K562 (cell line): ENCODE data around the gene DACT3. TPM values are rescaled to one million over a fixed set of nuclear protein-coding genes. Genes with fewer than 3 reads are reported as not detected.

Experiments used
- CCAR2 ChIP-seq: fragments of 200-400 bp; formaldehyde crosslinking; IDR thresholded peaks from 2 replicates; pipeline ENCODE4 v1.6.1; 2017; ENCODE audit warnings: mild to moderate bottlenecking, low read depth, low read length
- CCNT2 ChIP-seq: IDR thresholded peaks from 2 replicates; pipeline ENCODE4 v1.6.1; 2011; ENCODE audit warnings: borderline replicate concordance, low read depth, mild to moderate bottlenecking, moderate library complexity, mixed read lengths, low read length; ENCODE audit not compliant: insufficient read length; ENCODE audit errors: extremely low read depth
- CHAMP1 ChIP-seq: fragments of 450-650 bp; IDR thresholded peaks from 2 replicates; pipeline ENCODE4 v1.6.1; 2016; ENCODE audit warnings: mild to moderate bottlenecking
- CREB3L1 ChIP-seq: fragments of 450-650 bp; IDR thresholded peaks from 2 replicates; pipeline ENCODE4 v1.6.1; 2014; ENCODE audit warnings: low read depth, mild to moderate bottlenecking, moderate library complexity, borderline replicate concordance
- FOXK1 ChIP-seq: sonication (generic); formaldehyde crosslinking; IDR thresholded peaks from 2 replicates; pipeline ENCODE4 v1.8.0; 2022; ENCODE audit warnings: missing genetic modification reagents, mild to moderate bottlenecking, borderline replicate concordance
- MAFG ChIP-seq: fragments of 450-650 bp; conservative IDR thresholded peaks from 2 replicates; pipeline ENCODE4 v1.6.1; 2016; ENCODE audit warnings: missing genetic modification characterization, missing compliant biosample characterization
- NFE2L1 ChIP-seq: fragments of 450-650 bp; IDR thresholded peaks from 2 replicates; pipeline ENCODE4 v1.6.1; 2016; ENCODE audit warnings: missing genetic modification characterization, low read depth, mild to moderate bottlenecking, missing compliant biosample characterization, moderate library complexity, borderline replicate concordance
- SETDB1 ChIP-seq: IDR thresholded peaks from one replicate; pipeline ENCODE4 v1.6.1; 2012; ENCODE audit warnings: low read length, control low read depth, inconsistent platforms
- SREBF2 ChIP-seq: sonication (generic); formaldehyde crosslinking; IDR thresholded peaks from 2 replicates; pipeline ENCODE4 v1.4.0; 2020; ENCODE audit warnings: mild to moderate bottlenecking, missing genetic modification reagents
- SRSF9 ChIP-seq: fragments of 200-400 bp; formaldehyde crosslinking; IDR thresholded peaks from 2 replicates; pipeline ENCODE4 v1.6.1; 2017; ENCODE audit warnings: low read depth, low read length, borderline replicate concordance
- TCF7L2 ChIP-seq: fragments of 150-350 bp; IDR thresholded peaks from 2 replicates; pipeline ENCODE4 v1.6.1; 2016; ENCODE audit warnings: low read depth, mild to moderate bottlenecking, low read length, moderate library complexity
- TEAD2 ChIP-seq: fragments of 450-650 bp; IDR thresholded peaks from 2 replicates; pipeline ENCODE4 v1.6.1; 2016; ENCODE audit warnings: missing genetic modification characterization, control low read depth, missing compliant biosample characterization
- ZFX ChIP-seq: sonication (generic); formaldehyde crosslinking; IDR thresholded peaks from 2 replicates; pipeline ENCODE4 v1.8.0; 2022; ENCODE audit warnings: mild to moderate bottlenecking, missing genetic modification reagents, moderate library complexity
- ZNF253 ChIP-seq: fragments of 250-450 bp; sonication (Bioruptor Pico); conservative IDR thresholded peaks from 2 replicates; pipeline ENCODE4 v1.6.1; 2021; ENCODE audit warnings: mild to moderate bottlenecking
- ZNF408 ChIP-seq: fragments of 250-450 bp; sonication (Bioruptor Pico); IDR thresholded peaks from 2 replicates; pipeline ENCODE4 v1.4.0; 2020; ENCODE audit warnings: low read depth, mild to moderate bottlenecking, moderate library complexity
- polyA plus RNA-seq, 8 experiments: library from polyadenylated mRNA; depleted of rRNA in 4 of 8; stranded (reverse) in 5 of 8; unstranded in 3 of 8; fragments of >200 nt; fragmentation: Nextera tagmentation in 2 of 8; fragmentation: Illumina TruSeq in 1 of 8; extraction: Ambion mirVana in 2 of 8; extraction: Trizol in 1 of 8; gene quantifications; 2 replicates each; pipeline versions ENCODE4 v1.2.1 to v1.2.3, GENCODE V29; 2011 to 2014; ENCODE audit warnings: inconsistent platforms in 1 of 8, missing spikeins in 1 of 8
- total RNA-seq, 7 experiments: library from RNA; depleted of rRNA in 6 of 7; stranded (reverse); fragments of >200 nt in 6 of 7; fragmentation: Illumina TruSeq in 2 of 7; extraction: Trizol in 2 of 7; gene quantifications; 2 replicates each; pipeline versions ENCODE4 v1.2.1 to v1.2.3, GENCODE V29; 2011 to 2021; ENCODE audit warnings: low replicate concordance in 1 of 7
- TF ChIP-seq, protein P1 (sequence below): fragments of 250-450 bp; sonication (Bioruptor Pico); IDR thresholded peaks from 2 replicates; pipeline ENCODE4 v1.4.0; 2020; ENCODE audit warnings: borderline replicate concordance
- TF ChIP-seq, protein P2 (sequence below): fragments of 450-650 bp; IDR thresholded peaks from 2 replicates; pipeline ENCODE4 v1.6.1; 2016; ENCODE audit warnings: low read depth, mild to moderate bottlenecking, moderate library complexity
- TF ChIP-seq, protein P3 (sequence below): IDR thresholded peaks from 3 replicates; pipeline ENCODE4 v1.6.1; 2011; ENCODE audit warnings: borderline replicate concordance, mild to moderate bottlenecking, moderate library complexity; ENCODE audit not compliant: insufficient read length; ENCODE audit errors: extremely low read depth

DACT3 gene
- total and polyA plus RNA-seq, 9 of the 15 experiments (the other 6 are each of a cell fraction or from before 2014, with no cell fraction given) = 0.67 to 6.5 (median 3.5) TPM

GRCh38 chr19:46697204-46697960 lies 36.4 kb upstream of the DACT3 start (continued):
- TF ChIP-seq SRSF9 = no peak
- no peak for TF ChIP-seq MAFG
- peak; percentile 98; the same call in 1 of the 2 replicates for TF ChIP-seq FOXK1
- TF ChIP-seq ZFX (CRISPR knock-in tag) = no peak
- TF ChIP-seq ZNF253 (CRISPR knock-in tag) = no peak
- no peak for TF ChIP-seq CHAMP1
- TF ChIP-seq TCF7L2 = no peak
- no peak for TF ChIP-seq CREB3L1
- no peak for TF ChIP-seq TEAD2 (tag)
- TF ChIP-seq, protein P1, sequence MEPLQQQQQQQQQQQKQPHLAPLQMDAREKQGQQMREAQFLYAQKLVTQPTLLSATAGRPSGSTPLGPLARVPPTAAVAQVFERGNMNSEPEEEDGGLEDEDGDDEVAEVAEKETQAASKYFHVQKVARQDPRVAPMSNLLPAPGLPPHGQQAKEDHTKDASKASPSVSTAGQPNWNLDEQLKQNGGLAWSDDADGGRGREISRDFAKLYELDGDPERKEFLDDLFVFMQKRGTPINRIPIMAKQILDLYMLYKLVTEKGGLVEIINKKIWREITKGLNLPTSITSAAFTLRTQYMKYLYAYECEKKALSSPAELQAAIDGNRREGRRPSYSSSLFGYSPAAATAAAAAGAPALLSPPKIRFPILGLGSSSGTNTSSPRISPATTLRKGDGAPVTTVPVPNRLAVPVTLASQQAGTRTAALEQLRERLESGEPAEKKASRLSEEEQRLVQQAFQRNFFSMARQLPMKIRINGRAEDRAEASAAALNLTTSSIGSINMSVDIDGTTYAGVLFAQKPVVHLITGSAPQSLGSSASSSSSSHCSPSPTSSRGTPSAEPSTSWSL = no peak
- TF ChIP-seq, protein P2, sequence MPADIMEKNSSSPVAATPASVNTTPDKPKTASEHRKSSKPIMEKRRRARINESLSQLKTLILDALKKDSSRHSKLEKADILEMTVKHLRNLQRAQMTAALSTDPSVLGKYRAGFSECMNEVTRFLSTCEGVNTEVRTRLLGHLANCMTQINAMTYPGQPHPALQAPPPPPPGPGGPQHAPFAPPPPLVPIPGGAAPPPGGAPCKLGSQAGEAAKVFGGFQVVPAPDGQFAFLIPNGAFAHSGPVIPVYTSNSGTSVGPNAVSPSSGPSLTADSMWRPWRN = no peak
- no peak for TF ChIP-seq ZNF408 (CRISPR knock-in tag)
- TF ChIP-seq CCAR2 = no peak
- no peak for TF ChIP-seq NFE2L1 (tag)
- no peak for TF ChIP-seq SREBF2 (CRISPR knock-in tag)
- peak; percentile 66 for TF ChIP-seq CCNT2
- TF ChIP-seq SETDB1 = no peak
- TF ChIP-seq, protein P3, sequence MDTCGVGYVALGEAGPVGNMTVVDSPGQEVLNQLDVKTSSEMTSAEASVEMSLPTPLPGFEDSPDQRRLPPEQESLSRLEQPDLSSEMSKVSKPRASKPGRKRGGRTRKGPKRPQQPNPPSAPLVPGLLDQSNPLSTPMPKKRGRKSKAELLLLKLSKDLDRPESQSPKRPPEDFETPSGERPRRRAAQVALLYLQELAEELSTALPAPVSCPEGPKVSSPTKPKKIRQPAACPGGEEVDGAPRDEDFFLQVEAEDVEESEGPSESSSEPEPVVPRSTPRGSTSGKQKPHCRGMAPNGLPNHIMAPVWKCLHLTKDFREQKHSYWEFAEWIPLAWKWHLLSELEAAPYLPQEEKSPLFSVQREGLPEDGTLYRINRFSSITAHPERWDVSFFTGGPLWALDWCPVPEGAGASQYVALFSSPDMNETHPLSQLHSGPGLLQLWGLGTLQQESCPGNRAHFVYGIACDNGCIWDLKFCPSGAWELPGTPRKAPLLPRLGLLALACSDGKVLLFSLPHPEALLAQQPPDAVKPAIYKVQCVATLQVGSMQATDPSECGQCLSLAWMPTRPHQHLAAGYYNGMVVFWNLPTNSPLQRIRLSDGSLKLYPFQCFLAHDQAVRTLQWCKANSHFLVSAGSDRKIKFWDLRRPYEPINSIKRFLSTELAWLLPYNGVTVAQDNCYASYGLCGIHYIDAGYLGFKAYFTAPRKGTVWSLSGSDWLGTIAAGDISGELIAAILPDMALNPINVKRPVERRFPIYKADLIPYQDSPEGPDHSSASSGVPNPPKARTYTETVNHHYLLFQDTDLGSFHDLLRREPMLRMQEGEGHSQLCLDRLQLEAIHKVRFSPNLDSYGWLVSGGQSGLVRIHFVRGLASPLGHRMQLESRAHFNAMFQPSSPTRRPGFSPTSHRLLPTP = no peak
